Upper lobe of right lung (tissue), 1 donor: ENCODE measurements around the gene C4orf33. TPM values are rescaled to one million over a fixed set of nuclear protein-coding genes. Genes with fewer than 3 reads are reported as not detected.

ENCODE experiments used
- ATAC-seq: fragments of 200-7000 bp; cut with Tn5 transposase; one replicate; pipeline ENCODE4 v1.9.1; 2020; ENCODE audit warnings: mild to moderate bottlenecking, moderate library complexity
- DNase-seq: peaks from one replicate; pipeline ENCODE4 v3.0.0-alpha.2; 2020
- H3K27ac ChIP-seq: fragments of 200-600 bp; one replicate; pipeline ENCODE4 v1.8.0; 2022
- H3K27me3 ChIP-seq: fragments of 200-600 bp; one replicate; pipeline ENCODE4 v1.8.0; 2022; ENCODE audit warnings: mild to moderate bottlenecking
- H3K36me3 ChIP-seq: fragments of 200-600 bp; one replicate; pipeline ENCODE4 v1.8.0; 2022
- H3K4me1 ChIP-seq: fragments of 200-600 bp; one replicate; pipeline ENCODE4 v1.8.0; 2022
- H3K4me3 ChIP-seq: fragments of 200-600 bp; one replicate; pipeline ENCODE4 v1.8.0; 2022; ENCODE audit warnings: mild to moderate bottlenecking
- H3K9me3 ChIP-seq: fragments of 200-600 bp; one replicate; pipeline ENCODE4 v1.8.0; 2022
- CTCF ChIP-seq: fragments of 200-600 bp; IDR thresholded peaks from one replicate; pipeline ENCODE4 v1.8.0; 2022; ENCODE audit warnings: antibody characterized with exemption
- intact Hi-C: fragments of 100-400 bp; cut with DNase I; formaldehyde crosslinking; loops from one replicate; pipeline ENCODE4 v1.11.0; 2022
- total RNA-seq: library from RNA; stranded (reverse); fragmentation: NEBNext Ultra II Directional; extraction: Animal tissue kit (Norgen Biotek cat#: 25700); gene quantifications from one replicate; pipeline ENCODE4 v1.2.1, GENCODE V29; 2021
- donor health status: DM: no; HTN: yes; CAD: no; lungs with severe emphysema.

Gene C4orf33
- total RNA-seq, 1 donor from 2014 or later, result 10.4 TPM

GRCh38 chr4:129131343-129131742 is 35.4 kb downstream of the C4orf33 start:
- ATAC-seq (no peak), DNase-seq (no peak)
- TF ChIP-seq CTCF, result no peak
- Histone ChIP-seq H3K36me3 (no peaks in the 10 kb centered on the region), H3K4me3 (no peak overlapping the region), H3K27me3 (no peaks in the 10 kb centered on the region), H3K9me3 (no peaks in the 10 kb centered on the region), H3K4me1 (no peaks in the 10 kb centered on the region), H3K27ac (no peak overlapping the region)
- intact Hi-C loops, result no loop called here

- Histone ChIP-seq H3K36me3 (no peaks in the 10 kb centered on the region), H3K27me3 (no peaks in the 10 kb centered on the region), H3K4me1 (no peaks in the 10 kb centered on the region), H3K4me3 (no peak overlapping the region), H3K9me3 (no peaks in the 10 kb centered on the region), H3K27ac (no peak overlapping the region)
- DNase-seq (no peak), ATAC-seq (peak; percentile 29)
- no peak for TF ChIP-seq CTCF
- intact Hi-C loops, result no loop called here
These were observed 40.5 kb downstream of the C4orf33 start for GRCh38 chr4:129136433-129136832.

GRCh38 chr4:129138810-129139496 is 43.0 kb downstream of the C4orf33 start:
- no peaks in the 10 kb centered on the region for H3K9me3 ChIP-seq
- H3K27ac ChIP-seq, result no peak overlapping the region
- H3K4me3 ChIP-seq, result no peak overlapping the region
- ATAC-seq, result no peak
- no peak for DNase-seq
- H3K27me3 ChIP-seq, result no peaks in the 10 kb centered on the region
- no peaks in the 10 kb centered on the region for H3K36me3 ChIP-seq
- intact Hi-C loops, result no loop called here
- H3K4me1 ChIP-seq, result no peaks in the 10 kb centered on the region
- no peak for TF ChIP-seq CTCF

- no peaks in the 10 kb centered on the region for H3K4me1 ChIP-seq
- H3K27ac ChIP-seq, result no peak overlapping the region
- H3K9me3 ChIP-seq, result no peaks in the 10 kb centered on the region
- H3K4me3 ChIP-seq, result no peak overlapping the region
- TF ChIP-seq CTCF, result no peak
- no peaks in the 10 kb centered on the region for H3K36me3 ChIP-seq
- no peaks in the 10 kb centered on the region for H3K27me3 ChIP-seq
- intact Hi-C loops, result no loop called here
- no peak for ATAC-seq
- DNase-seq, result no peak
These were observed 44.6 kb downstream of the C4orf33 start for GRCh38 chr4:129140521-129140920.

GRCh38 chr4:129143359-129143758 is 47.4 kb downstream of the C4orf33 start:
- Histone ChIP-seq H3K27ac (no peak overlapping the region), H3K4me3 (no peak overlapping the region), H3K4me1 (no peaks in the 10 kb centered on the region), H3K27me3 (no peaks in the 10 kb centered on the region), H3K36me3 (no peaks in the 10 kb centered on the region), H3K9me3 (no peaks in the 10 kb centered on the region)
- TF ChIP-seq CTCF, result no peak
- DNase-seq (no peak), ATAC-seq (no peak)
- intact Hi-C loops, result no loop called here

- Histone ChIP-seq H3K9me3 (no peaks in the 10 kb centered on the region), H3K4me1 (no peaks in the 10 kb centered on the region), H3K4me3 (no peak overlapping the region), H3K27ac (no peak overlapping the region), H3K27me3 (no peaks in the 10 kb centered on the region), H3K36me3 (no peaks in the 10 kb centered on the region)
- no peak for DNase-seq
- intact Hi-C loops, result no loop called here
- ATAC-seq, result no peak
- TF ChIP-seq CTCF, result no peak
These were observed 48.8 kb downstream of the C4orf33 start for GRCh38 chr4:129144755-129145206.
